Activated CD8-positive, alpha-beta memory T cell treated with anti-CD3 and anti-CD28 coated beads for 36 hours (primary cell): ENCODE results near the gene ABCB11. TPM values are rescaled to one million over a fixed set of nuclear protein-coding genes. Genes with fewer than 3 reads are reported as not detected.

Source experiments
- CTCF ChIA-PET: fragments of 350-600 bp; sonication (Branson Sonifier 250); formaldehyde crosslinking; loops from one replicate; lab custom pipeline; 2021; ENCODE audit warnings: antibody characterized with exemption; lab: Charles Lee
- POLR2A ChIA-PET: fragments of 350-600 bp; sonication (Branson Sonifier 250); formaldehyde crosslinking; loops from one replicate; lab custom pipeline; 2021; ENCODE audit warnings: antibody characterized with exemption; lab: Charles Lee
- total RNA-seq, 2 experiments: library from RNA; stranded (reverse); gene quantifications; one replicate each; pipeline ENCODE4 v1.2.3, GENCODE V29; 2021

The ABCB11 gene
- total RNA-seq, 2 experiments from 2014 or later = not detected

DNA sequence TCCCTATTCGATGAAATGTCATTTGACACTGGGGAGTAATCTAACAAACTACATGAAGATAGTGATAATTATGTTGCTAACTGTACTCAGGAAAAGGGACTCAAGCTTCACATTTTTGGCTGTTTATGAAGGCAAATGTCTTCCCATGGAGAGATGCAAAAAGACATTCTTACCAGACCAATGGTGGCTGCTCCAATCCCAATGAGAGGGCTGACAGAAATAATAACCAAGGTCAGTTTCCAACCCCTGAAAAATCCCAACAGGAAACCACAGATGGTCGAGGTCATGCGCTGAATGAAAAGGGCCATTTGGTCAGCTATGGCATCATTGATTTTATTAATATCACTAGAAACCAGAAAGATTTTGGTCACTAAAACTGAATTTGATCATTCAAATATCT, 37.6 kb downstream of the ABCB11 start:
- CTCF ChIA-PET = no interaction called here
- POLR2A ChIA-PET = no interaction called here

DNA sequence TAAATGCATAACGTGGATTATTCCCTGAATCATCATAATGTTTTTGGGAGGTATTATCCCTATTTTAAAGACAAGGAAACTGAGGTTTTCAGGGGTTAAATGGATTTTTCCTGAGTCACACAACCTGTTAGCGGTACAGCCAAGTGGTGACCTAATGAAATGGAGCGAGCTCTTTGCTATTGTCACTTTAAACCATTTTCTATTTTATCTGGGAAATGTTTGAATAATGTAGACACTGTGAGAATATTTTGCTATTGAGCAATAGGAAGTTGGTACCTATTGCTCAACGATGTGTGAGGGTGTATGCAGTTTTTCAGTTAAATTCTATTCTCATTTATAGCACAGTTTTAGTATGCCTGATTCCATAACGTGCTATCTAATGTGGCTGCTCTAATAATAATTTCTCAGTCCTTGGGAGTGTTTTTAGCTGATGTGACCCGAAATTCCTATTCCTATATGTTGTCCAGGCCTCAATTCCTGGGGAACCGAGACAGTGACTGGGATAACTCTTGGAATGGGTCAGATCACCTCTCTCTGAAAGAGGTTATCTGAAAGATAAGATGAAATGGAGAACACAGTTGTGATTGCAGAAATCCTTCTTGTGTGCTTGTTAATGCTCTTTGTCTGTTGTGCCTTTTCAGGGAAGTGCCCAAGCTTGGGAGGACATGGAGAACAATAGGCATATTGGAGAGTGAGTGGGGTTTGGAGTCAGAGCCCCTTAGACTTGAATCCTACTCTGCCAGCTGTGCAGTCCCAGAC, 38.4 kb downstream of the ABCB11 start:
- POLR2A ChIA-PET = no interaction called here
- CTCF ChIA-PET = no interaction called here

DNA sequence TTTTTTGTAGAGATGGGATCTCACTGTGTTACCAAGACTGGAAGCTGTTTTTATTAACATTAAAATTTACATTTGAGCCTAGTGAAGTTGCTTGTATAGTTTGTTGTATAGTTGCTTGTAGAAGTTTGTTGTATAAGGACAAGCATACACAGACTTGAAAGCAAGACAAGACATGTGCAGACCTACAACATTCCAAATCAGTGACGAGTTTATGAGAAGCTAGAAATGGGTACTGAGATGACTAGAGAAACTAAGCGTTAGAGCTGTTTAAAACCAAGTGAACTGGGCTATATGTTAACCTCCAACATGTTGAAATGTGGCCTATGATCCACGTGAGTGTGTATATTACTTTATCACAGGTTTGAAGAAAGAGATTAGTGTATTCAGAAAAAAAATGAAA, 39.1 kb downstream of the ABCB11 start:
- CTCF ChIA-PET = no interaction called here
- POLR2A ChIA-PET = no interaction called here

DNA sequence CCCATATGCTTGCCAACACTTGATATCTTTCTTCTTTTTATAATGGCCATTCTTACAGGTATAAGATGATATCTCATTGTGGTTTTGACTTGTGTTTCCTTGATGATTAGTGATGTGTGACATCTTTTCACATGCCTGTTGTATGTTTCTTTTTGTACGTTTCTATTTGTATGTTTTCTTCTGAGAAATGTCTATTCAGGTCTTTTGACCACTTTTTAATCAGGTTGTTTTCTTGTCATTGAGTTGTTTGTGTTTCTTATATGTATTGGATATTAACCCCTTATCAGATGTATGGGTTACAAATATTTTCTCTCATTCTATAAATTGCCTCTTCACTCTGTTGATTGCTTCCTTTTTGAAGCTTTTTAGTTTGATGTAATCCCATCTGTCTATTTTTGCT, 42.4 kb downstream of the ABCB11 start:
- ChIA-PET POLR2A (no interaction called here), CTCF (no interaction called here)

DNA sequence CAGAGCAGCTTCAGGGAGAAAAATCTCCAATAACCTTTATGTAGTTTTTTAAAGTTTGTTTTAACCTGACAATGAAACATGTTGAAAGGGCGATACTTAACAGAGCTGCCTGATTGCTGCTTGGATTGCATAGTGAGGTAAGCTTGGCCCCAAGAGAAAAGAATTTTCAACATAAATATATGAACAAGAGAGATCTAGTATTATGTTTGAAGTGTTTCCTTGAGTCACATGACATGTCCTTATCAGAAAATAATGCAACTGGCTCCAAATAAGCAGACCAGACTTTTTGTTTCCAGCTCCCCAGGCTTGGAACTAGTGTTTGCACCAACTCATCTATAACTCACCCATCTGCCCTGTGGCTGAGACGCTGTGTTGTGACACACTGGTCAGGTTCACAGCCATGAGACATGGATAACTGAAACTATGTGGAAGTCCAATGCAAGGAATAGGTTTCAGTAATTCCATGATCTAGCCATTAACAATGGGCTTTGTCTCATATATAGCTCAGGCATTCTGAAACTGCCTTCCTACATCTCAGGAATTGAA, 44.7 kb downstream of the ABCB11 start:
- POLR2A ChIA-PET = no interaction called here
- CTCF ChIA-PET = no interaction called here

DNA sequence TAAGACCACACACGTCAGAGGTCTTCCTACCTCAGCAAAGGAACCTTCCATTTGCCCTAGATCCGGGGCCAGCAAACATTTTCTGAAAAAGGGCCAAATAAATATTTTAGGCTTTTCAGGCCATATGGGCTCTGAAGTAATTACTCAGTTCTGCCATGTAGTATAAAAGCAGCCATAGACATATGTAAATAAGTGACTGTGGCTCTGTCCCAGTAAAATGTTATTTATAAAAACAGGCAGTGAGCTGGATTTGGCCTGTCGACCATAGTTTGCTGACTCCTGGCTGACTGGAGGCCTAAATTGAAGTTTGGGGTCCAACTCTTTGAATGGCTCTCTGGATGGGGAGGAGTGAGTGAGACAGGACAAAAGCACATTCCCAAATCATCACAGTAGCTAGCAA, 49.5 kb downstream of the ABCB11 start:
- ChIA-PET POLR2A (no interaction called here), CTCF (no interaction called here)

DNA sequence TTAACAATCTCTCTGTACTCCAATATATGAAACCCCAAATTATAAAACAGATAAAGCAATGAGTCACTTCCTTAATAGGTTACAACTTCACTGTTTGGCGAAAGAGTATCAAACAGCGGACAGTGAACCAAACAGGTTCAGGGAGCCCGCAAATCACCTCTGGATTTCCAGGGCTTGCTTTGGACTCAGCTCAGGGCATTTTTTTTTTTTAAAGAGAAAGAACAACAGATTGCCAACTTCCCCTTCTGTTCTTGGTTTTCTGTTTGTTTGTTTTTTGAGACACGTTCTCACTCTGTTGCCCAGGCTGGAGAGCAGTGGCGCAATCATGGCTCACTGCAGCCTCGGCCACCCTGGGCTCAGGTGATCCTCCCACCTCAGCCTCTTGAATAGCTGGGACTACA, 52.7 kb downstream of the ABCB11 start:
- CTCF ChIA-PET = interaction anchor here (0.6 to 1.1 kb wide), 2 partner anchors 132 to 191 kb away, joined by 3 read pairs; no protein-coding TSS in a partner anchor
- POLR2A ChIA-PET = interaction anchor here (0.6 kb wide), 1 partner anchor 37 kb away, joined by 3 read pairs; no protein-coding TSS in a partner anchor

DNA sequence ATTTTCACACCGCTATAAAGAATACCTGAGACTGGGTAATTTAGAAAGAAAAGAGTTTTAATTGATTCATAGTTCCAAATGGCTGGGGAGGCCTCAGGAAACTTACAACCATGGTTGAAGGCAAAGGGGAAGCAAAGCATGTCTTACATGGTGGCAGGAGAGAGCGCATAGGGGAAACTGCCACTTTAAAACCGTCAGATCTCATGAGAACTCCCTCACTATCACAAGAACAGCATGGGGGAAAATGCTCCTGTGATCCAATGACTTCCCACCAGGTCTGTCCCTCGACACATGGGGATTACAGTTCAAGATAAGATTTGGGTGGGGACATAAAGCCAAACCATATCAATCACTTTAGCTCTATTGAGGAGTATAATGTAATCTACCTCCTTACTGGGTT, 53.5 kb downstream of the ABCB11 start:
- CTCF ChIA-PET = no interaction called here
- POLR2A ChIA-PET = no interaction called here

DNA sequence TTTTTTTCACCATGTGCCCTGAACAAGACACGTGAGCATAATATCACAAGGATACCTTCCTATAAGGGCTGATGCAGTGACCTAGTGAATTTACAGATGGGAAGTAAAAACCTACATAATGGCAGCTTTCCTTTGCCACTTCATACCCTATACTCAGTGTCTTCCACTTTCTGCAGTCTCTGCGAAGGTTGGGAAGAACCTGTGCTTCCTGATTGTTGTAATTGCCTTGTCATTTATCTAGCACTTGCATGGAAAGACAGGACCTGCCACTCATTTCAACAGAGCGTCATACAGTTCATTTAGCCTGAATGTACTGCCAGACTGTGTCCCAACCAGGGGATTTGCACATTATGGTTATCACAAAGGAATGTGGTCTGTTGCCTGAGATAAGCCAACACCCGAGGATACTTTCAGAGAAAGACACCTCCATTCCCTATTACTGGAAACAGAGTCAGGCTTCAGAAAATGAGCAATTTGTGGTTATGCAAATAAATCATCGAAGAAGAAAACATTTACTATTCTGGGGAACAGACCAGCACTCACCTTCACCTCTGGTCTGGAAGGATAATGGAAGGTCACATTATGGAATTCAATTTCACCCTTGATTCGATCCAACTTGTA, 55.0 kb downstream of the ABCB11 start:
- CTCF ChIA-PET = no interaction called here

DNA sequence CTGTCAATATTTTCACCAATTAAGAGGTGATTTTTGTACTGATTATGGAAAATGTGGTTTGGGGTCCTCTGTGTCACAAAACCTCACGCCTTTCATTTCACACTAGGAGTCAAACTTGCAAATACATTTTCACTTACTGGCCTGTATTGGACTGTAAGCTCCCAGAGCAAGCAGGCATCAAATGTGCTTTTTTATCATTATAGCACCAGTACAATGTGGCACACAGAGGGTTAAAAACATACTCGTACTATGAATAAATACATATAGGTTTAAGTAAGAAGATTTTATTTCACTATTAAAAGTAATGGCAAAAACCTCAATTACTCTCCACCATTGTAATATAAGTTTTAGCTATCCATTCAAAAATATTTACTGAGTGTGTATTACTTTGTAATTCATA, 56.7 kb downstream of the ABCB11 start:
- POLR2A ChIA-PET = no interaction called here
- CTCF ChIA-PET = no interaction called here

More for the DNA sequence above, 55.0 kb downstream of the ABCB11 start:
- POLR2A ChIA-PET = no interaction called here

DNA sequence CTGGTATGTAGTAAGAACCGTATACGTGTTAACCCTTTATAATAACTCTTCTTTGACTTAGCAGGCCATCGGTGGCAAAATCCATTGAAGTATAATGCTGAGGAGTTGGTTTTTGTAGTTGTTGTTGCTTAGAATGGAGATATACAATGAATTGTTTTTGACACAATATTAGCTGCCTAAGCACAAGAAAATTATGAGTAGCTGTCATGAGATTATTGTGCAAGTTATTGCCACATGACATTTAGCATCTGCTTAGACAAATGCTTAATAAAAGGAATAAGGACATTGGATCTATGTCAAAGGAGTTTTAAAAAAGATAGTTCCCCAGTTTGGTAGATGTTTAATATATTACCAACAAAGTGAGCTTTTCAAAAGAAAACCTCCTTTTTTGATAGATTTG, 59.9 kb downstream of the ABCB11 start:
- CTCF ChIA-PET = no interaction called here
- POLR2A ChIA-PET = no interaction called here

DNA sequence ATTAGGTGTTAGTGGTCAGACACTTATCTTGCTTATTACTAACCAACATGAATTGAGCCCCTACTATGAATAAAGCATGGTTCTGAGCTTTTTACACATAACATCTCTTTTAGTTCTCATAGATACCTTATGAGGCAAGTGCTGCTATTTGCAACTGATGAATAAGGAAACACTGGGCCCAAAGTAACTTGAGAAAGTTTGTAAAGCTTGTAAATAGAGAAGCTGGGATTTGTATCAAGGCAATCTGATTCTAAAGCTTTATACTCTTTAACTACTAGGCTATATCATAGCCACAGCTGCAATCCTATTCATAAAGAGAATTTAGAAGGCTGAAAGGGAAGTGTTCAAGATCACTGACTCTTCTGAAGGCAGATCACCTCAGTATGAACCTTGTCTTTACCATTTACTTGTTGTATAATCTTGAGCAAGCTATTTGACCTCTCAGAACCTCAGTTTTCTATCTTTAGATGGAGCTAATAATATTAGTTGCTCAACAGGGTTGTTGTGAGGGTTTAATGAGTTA, 60.4 kb downstream of the ABCB11 start:
- CTCF ChIA-PET = interaction anchor here (1.3 kb wide), 1 partner anchor 10 kb away, joined by 4 read pairs; no protein-coding TSS in a partner anchor
- POLR2A ChIA-PET = no interaction called here

DNA sequence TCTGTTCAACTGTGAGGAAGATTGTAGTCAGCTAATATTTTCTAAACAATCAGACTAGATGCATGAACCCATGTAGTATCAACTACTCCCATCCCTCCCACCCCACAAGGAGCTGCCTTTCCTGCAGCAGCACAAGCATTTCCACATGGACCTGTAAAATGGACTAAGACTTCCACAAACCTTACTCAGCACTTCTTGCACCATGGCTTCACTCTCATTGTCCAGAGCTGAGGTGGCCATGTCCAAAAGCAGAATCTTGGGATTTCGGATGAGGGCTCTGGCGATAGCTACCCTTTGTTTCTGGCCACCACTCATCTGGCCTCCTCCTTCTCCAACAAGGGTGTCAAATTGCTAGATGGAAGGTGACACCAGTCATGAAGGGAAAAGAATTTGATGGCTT, 61.3 kb downstream of the ABCB11 start:
- ChIA-PET POLR2A (no interaction called here), CTCF (interaction anchor here (1.3 kb wide), 1 partner anchor 9 kb away, joined by 4 read pairs; no protein-coding TSS in a partner anchor)

DNA sequence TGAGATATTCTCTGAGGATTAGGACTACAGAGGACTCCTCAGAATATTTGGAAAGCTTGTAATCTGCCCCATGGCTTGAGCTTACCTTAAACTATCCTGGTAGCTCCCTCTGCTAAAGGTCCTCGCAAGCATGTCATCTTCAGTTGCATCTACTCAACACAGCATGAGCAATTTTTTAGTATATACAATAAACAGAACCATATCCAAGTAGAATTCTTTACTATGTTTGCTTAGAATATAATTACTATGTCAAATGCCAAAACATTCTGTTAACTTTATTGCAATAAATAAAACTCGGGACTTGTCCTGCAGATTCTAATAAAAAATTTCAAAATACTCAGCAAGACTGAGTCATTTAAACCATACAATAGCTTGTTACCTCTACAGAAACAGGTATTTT, 62.8 kb downstream of the ABCB11 start:
- POLR2A ChIA-PET = no interaction called here

DNA sequence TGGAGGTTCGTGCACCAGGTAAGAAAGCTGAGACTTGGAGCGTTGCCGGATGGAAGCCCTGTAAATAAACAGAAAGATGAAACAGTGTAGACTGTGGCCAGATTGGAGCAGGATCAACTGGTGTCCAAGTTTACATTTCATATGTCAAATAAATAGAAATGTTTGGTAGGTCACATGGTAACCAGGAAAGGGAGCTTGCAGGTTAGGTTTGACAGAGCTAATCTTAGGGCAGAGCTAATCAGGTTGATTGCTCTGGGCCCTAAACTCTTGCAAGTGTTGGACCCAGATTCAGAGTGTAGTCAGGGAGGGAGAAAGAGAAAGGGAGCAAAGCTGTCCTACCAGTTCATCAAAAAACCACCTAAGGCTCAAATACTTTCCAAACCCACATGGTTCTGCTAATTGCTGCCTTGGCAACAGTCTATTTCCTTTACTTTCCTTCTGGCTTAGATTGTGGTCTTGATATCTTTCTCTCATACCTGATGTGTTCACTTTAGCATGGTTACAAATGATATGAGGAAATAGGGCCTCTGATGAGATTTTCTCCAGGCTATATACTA, 66.8 kb downstream of the ABCB11 start:
- CTCF ChIA-PET = interaction anchor here (0.6 to 1.9 kb wide), 5 partner anchors 24 to 178 kb away, joined by 3 to 7 read pairs (median 3); no protein-coding TSS in a partner anchor
- POLR2A ChIA-PET = no interaction called here

More for the DNA sequence above, 62.8 kb downstream of the ABCB11 start:
- CTCF ChIA-PET = interaction anchor here (1.5 kb wide), 1 partner anchor 175 kb away, joined by 3 read pairs; no protein-coding TSS in a partner anchor

DNA sequence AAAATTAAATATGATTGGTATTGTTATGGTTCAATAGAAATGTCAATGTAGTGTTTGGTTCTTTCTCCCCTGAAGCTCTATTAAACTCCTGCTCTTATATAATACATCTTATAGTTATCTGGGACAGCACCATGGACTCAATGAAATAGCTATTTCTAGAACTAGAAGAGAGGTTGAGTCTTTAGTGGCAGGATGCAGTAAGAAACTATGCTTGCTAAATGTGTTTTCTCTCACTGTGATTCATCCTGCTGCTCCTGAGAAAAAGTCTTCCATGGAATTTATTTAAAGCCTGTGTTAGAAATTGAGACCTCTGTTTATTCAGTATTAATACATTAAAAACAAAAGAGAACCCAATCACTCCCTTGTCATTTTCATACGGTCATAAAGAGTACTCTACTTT, 68.5 kb downstream of the ABCB11 start:
- ChIA-PET POLR2A (interaction anchor here (0.6 kb wide), 1 partner anchor 492 kb away, joined by 8 read pairs; no protein-coding TSS in a partner anchor), CTCF (interaction anchor here (1.1 to 2.1 kb wide), 3 partner anchors 50 to 169 kb away, joined by 3 to 10 read pairs (median 6); no protein-coding TSS in a partner anchor)

DNA sequence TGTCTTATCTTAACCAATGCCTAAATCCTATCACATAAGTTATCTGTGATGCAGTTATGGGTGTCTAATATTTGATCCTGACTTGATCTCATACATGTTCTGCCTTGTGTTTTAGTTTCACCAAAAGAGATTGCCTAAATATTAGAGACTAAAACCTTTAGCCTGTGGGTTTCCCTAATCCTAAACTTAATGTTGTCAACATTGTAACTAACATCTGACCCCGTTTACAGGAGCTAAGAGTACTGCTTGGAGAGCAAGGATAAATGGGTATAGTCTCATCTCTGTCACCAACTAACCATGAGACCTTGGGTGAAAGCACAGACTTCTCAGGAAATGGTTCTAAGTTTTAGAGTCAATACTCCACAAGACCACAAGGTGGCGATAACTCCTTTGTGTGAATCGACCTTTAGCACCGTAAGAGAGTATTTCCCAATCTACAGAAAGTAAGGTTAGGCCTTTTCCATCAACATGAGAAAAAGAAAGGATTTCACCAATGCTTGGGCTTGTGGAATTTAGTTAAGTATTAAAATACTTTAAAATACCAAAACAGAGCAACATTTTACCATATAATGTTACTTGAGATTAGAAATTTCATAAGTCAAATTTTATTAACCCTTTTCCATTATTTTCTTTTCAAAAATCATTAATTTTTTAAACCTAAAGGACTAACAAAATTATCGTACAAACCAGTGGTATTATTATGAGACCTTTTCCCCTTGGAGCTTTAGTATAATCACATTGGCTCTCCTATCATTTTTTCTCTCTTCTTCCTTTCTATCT, 69.5 kb downstream of the ABCB11 start:
- CTCF ChIA-PET = interaction anchor here (0.6 to 2.1 kb wide), 6 partner anchors 8 to 177 kb away, joined by 3 to 10 read pairs (median 4); no protein-coding TSS in a partner anchor
- POLR2A ChIA-PET = no interaction called here

DNA sequence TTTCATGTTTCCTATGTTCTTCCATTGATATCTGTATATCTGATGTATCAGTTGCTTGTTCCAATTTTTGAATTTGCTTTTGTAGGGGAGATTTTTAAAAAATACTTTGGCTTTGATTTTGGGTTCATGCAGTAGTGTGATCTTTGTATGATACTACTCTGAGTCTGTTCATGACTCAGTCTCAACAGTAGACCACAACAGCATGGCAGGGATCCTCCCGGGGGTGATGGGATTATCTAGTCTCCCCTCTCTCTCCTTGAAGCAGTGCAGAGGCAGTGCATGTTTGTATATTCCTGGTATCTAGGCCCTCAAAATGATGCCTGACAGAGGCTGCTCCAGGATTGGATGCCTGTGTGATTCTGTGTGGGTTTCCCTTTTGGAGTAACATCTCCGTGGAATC, 74.7 kb downstream of the ABCB11 start:
- ChIA-PET CTCF (no interaction called here), POLR2A (no interaction called here)

DNA sequence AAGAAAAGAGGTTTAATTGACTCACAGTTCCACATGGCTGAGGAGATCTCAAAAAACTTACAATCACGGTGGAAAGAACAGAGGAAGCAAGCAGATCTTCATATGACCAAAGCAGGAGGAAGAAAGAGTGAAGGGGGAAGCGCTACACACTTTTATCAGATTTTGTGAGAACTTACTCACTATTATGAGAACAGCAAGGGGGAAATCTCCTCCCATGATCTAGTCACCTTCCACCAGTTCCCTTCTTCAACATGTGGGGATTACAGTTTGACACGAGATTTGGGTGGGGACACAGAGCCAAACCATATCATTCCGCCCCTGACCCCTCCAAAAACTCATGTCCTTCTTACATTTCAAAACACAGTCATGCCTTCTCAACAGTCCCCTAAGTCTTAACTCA, 75.8 kb downstream of the ABCB11 start:
- ChIA-PET POLR2A (no interaction called here), CTCF (no interaction called here)
